HCT116 (cell line): ENCODE data around the gene STPG2.

Experiments used
- CTCF ChIP-seq, 3 experiments: fragments of 200-600 bp in 1 of 3; sonication (generic) in 1 of 3; IDR thresholded peaks in 2 of 3; conservative IDR thresholded peaks in 1 of 3; 2 replicates each; pipeline ENCODE4 v1.5.1; 2012 to 2017; ENCODE audit warnings: low read depth in 2 of 3, low read length in 2 of 3, antibody characterized with exemption in 1 of 3, borderline replicate concordance in 1 of 3, control low read depth in 1 of 3, mild to moderate bottlenecking in 1 of 3, mixed read lengths in 1 of 3, mixed run types in 1 of 3, moderate library complexity in 1 of 3; ENCODE audit not compliant: insufficient read depth in 1 of 3
- EZH2phosphoT487 ChIP-seq: fragments of 200-600 bp; IDR thresholded peaks from 2 replicates; pipeline ENCODE4 v1.6.1; 2018; ENCODE audit warnings: antibody characterized with exemption, borderline replicate concordance
- TF ChIP-seq, protein P1 (sequence below): IDR thresholded peaks from 2 replicates; pipeline ENCODE4 v1.6.1; 2012; ENCODE audit warnings: low read depth

GRCh38 chr4:97587912-97588311 lies 555.4 kb downstream of the STPG2 start:
- TF ChIP-seq CTCF (IDR thresholded peaks at IDR 0.05 in 2 of 3, conservative IDR thresholded peaks at IDR 0.05 in 1 of 3; ENCODE audit: borderline replicate concordance in 1 of 3, insufficient read depth in 1 of 3, low read depth in 2 of 3, low read length in 2 of 3) = no peak
- TF ChIP-seq EZH2phosphoT487 = no peak
- TF ChIP-seq, protein P1, sequence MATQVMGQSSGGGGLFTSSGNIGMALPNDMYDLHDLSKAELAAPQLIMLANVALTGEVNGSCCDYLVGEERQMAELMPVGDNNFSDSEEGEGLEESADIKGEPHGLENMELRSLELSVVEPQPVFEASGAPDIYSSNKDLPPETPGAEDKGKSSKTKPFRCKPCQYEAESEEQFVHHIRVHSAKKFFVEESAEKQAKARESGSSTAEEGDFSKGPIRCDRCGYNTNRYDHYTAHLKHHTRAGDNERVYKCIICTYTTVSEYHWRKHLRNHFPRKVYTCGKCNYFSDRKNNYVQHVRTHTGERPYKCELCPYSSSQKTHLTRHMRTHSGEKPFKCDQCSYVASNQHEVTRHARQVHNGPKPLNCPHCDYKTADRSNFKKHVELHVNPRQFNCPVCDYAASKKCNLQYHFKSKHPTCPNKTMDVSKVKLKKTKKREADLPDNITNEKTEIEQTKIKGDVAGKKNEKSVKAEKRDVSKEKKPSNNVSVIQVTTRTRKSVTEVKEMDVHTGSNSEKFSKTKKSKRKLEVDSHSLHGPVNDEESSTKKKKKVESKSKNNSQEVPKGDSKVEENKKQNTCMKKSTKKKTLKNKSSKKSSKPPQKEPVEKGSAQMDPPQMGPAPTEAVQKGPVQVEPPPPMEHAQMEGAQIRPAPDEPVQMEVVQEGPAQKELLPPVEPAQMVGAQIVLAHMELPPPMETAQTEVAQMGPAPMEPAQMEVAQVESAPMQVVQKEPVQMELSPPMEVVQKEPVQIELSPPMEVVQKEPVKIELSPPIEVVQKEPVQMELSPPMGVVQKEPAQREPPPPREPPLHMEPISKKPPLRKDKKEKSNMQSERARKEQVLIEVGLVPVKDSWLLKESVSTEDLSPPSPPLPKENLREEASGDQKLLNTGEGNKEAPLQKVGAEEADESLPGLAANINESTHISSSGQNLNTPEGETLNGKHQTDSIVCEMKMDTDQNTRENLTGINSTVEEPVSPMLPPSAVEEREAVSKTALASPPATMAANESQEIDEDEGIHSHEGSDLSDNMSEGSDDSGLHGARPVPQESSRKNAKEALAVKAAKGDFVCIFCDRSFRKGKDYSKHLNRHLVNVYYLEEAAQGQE = no peak
